A673 (cell line): Measurements from ENCODE around the gene MCF2L2.

Experiments used
- CTCF ChIP-seq: fragments of 300-800, 200-600 bp; sonication (generic); conservative IDR thresholded peaks from 2 replicates; pipeline ENCODE4 v1.5.1; 2017; ENCODE audit warnings: low read depth, mild to moderate bottlenecking, antibody characterized with exemption, low read length, moderate library complexity, mixed read lengths
- EZH2 ChIP-seq: fragments of 200-600 bp; sonication (generic); IDR thresholded peaks from 2 replicates; pipeline ENCODE4 v1.6.1; 2017; ENCODE audit warnings: borderline replicate concordance, low read depth, mild to moderate bottlenecking, mixed read lengths, antibody characterized with exemption, low read length; ENCODE audit not compliant: poor library complexity, severe bottlenecking

DNA sequence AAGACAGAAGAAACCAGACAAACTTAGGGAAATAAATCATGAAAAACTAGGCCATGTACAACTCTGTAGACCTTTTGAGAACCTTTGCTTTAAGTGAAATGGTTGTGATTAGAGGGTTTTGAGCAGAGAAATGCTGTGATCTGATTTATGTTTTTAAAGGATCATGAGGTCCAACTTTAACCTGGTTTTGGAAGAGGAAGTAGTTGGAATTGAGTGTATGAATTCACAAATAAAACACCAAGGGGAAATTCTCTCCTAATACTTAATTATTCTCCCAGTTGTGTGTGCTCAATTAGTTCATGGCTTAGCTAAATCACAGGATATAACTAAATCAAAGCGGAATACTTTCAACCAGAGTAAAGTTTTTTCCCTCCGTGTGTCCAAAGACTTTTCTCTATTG is 45.5 kb upstream of the MCF2L2 start:
- TF ChIP-seq CTCF (no peak), EZH2 (no peak)
